ENCODE results near the gene SSMEM1.

Gene SSMEM1

GRCh38 chr7:130254555-130254954 lies 46.9 kb downstream of the SSMEM1 start:
- no peak for DNase-seq

GRCh38 chr7:130256704-130257103 lies 49.0 kb downstream of the SSMEM1 start:
- DNase-seq: no peak

- no peak for DNase-seq
These were observed 50.9 kb downstream of the SSMEM1 start for GRCh38 chr7:130258494-130259078.

- DNase-seq: no peak
These were observed 54.8 kb downstream of the SSMEM1 start for GRCh38 chr7:130262448-130262847.

GRCh38 chr7:130263130-130263529 lies 55.5 kb downstream of the SSMEM1 start:
- DNase-seq: no peak

Data from T-helper 2 cell (primary cell).